HG02973 (cell line): ENCODE results near the gene RAPGEF1.

Experiments used
- ATAC-seq: cut with Tn5 transposase; IDR thresholded peaks from one replicate; pipeline ENCODE4 v1.9.1; 2021; ENCODE audit warnings: moderate library complexity; ENCODE audit not compliant: unreplicated experiment

RAPGEF1 gene

GRCh38 chr9:131708226-131709002 lies 31.5 kb downstream of the RAPGEF1 start:
- ATAC-seq = no peak

- ATAC-seq = no peak
Observed at GRCh38 chr9:131707733-131708157, 32.1 kb downstream of the RAPGEF1 start.

GRCh38 chr9:131707050-131707449 lies 32.8 kb downstream of the RAPGEF1 start:
- ATAC-seq = no peak

- no peak for ATAC-seq
Observed at GRCh38 chr9:131706608-131706970, 33.3 kb downstream of the RAPGEF1 start.

GRCh38 chr9:131704988-131705387 lies 34.9 kb downstream of the RAPGEF1 start:
- no peak for ATAC-seq

- no peak for ATAC-seq
Observed at GRCh38 chr9:131704141-131704983, 35.5 kb downstream of the RAPGEF1 start.

- ATAC-seq = no peak
Observed at GRCh38 chr9:131703697-131704096, 36.2 kb downstream of the RAPGEF1 start.

GRCh38 chr9:131702911-131703310 lies 37.0 kb downstream of the RAPGEF1 start:
- no peak for ATAC-seq

- no peak for ATAC-seq
Observed at GRCh38 chr9:131701789-131702337, 38.0 kb downstream of the RAPGEF1 start.

GRCh38 chr9:131701436-131701781 lies 38.5 kb downstream of the RAPGEF1 start:
- ATAC-seq = no peak

GRCh38 chr9:131700765-131701435 lies 39.0 kb downstream of the RAPGEF1 start:
- no peak for ATAC-seq

- no peak for ATAC-seq
Observed at GRCh38 chr9:131700076-131700475, 39.8 kb downstream of the RAPGEF1 start.

- ATAC-seq = no peak
Observed at GRCh38 chr9:131698618-131698985, 41.3 kb downstream of the RAPGEF1 start.

GRCh38 chr9:131697908-131698617 lies 41.8 kb downstream of the RAPGEF1 start:
- ATAC-seq = no peak

- no peak for ATAC-seq
Observed at GRCh38 chr9:131697097-131697496, 42.8 kb downstream of the RAPGEF1 start.

GRCh38 chr9:131695836-131696460 lies 43.9 kb downstream of the RAPGEF1 start:
- ATAC-seq = no peak

GRCh38 chr9:131695366-131695765 lies 44.5 kb downstream of the RAPGEF1 start:
- no peak for ATAC-seq

- ATAC-seq = no peak
Observed at GRCh38 chr9:131693651-131694597, 46.0 kb downstream of the RAPGEF1 start.
